CD4-positive, alpha-beta T cell treated with Interleukin-4 for 4 hours (primary cell): ENCODE results near the gene CCDC33.

Experiments used
- DNase-seq: peaks from one replicate; pipeline ENCODE4 v3.0.0-alpha.2; 2020

CCDC33 gene

GRCh38 chr15:74316141-74316540, 80.0 kb downstream of the CCDC33 start:
- DNase-seq = no peak

GRCh38 chr15:74317820-74318375, 81.8 kb downstream of the CCDC33 start:
- DNase-seq = no peak

GRCh38 chr15:74318376-74319137, 82.4 kb downstream of the CCDC33 start:
- no peak for DNase-seq

GRCh38 chr15:74319138-74319460, 83.0 kb downstream of the CCDC33 start:
- no peak for DNase-seq

- no peak for DNase-seq
Observed at GRCh38 chr15:74319596-74320351, 83.6 kb downstream of the CCDC33 start.

- no peak for DNase-seq
Observed at GRCh38 chr15:74320352-74321247, 84.5 kb downstream of the CCDC33 start.

GRCh38 chr15:74322558-74323180, 86.5 kb downstream of the CCDC33 start:
- peak; percentile 37 for DNase-seq

- no peak for DNase-seq
Observed at GRCh38 chr15:74324714-74325113, 88.6 kb downstream of the CCDC33 start.

GRCh38 chr15:74326746-74327145, 90.6 kb downstream of the CCDC33 start:
- no peak for DNase-seq

DNA sequence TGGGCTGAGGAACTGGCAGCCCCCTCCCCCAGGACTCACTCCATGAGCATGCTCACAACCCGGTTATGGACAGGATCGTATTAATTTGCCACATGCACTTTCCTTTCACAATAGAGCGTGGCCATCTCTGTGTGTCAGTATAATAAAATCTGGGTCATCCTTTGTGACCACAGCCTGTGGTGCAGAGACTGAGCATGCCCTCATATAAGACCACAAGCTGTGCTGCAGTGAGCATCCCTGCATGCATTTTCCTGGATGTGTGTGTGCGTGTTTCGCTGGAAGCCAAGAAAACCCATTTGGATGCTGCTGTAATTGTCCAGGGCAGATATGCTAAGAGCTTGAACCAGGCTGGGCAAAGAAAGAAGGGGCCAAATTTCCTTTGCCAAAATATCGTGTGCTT, 91.6 kb downstream of the CCDC33 start:
- DNase-seq = no peak

DNA sequence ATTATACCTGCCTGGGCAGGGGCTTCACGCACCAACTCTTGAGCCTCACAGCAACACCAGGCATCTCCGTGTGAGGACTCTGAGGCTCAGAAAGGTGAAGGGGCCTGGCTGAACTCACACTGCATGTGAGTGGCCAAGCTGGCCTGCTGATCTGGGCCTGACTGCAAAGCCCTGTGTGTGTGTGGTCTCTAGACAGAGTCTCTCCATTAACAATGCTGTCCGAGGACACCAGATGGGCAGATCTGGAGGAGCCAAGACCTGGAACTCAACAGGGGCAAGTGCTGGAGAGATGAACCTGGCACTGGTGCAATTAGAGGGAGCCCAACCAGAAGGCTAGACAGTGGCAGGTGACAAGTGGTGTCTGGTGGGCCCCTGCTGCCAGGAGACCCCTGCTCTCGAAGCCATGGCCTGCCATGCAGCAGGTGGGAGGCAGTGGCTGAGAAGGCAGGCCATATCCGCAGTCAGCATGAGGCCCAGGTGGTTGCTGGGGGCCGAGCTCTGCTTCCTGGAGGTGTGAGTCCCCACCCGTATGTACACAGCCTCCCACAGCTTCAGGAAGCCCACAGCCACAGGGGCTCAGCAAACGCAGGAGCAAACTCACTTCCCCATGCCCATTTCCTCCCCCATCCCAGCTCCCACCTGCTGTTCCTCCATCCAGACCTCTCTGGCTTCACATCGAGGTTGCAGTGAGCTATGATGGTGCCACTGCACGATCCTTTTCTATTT, 92.4 kb downstream of the CCDC33 start:
- no peak for DNase-seq

GRCh38 chr15:74330861-74331408, 94.8 kb downstream of the CCDC33 start:
- no peak for DNase-seq

DNA sequence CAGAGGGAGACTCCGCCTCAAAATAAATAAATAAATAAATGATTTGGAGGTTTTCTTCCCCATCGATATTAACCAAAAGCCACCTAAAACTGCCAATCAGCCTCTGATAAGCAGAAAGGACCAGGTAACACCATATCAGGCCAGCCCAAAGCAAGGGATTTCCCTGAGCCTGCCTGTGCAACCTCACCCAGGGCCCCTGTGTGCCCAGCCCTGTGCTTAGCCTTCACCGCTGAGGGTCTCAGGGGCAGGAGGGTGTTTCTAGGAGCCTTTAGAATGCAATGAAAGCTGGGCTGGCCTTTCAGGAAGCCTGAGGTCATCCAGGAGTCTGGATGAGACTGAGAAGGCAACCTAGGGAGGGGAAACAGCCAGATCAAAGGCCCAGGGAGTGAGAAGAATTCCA, 95.9 kb downstream of the CCDC33 start:
- DNase-seq = no peak

GRCh38 chr15:74332611-74333010, 96.5 kb downstream of the CCDC33 start:
- DNase-seq = no peak

- DNase-seq = no peak
Observed at GRCh38 chr15:74333093-74333492, 97.0 kb downstream of the CCDC33 start.

DNA sequence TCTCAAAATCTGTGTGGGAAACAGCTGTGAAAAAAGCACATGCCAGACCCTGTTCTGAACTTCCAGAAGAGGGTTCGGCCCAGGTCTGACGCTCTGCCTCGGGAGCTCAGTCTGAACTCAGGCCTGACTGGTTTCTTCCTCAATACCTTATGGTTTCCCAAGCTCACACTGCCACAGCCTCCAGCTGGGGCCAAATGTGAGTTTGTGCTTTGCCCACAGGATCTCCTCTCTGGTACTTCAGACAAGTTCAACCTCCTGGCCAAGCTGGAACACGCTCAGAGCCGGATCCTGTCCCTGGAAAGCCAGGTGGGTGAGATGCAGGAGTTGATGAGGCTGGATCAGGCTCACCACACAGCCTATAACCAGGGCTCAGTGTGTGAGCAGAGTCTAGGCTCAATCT, 97.5 kb downstream of the CCDC33 start:
- no peak for DNase-seq

DNA sequence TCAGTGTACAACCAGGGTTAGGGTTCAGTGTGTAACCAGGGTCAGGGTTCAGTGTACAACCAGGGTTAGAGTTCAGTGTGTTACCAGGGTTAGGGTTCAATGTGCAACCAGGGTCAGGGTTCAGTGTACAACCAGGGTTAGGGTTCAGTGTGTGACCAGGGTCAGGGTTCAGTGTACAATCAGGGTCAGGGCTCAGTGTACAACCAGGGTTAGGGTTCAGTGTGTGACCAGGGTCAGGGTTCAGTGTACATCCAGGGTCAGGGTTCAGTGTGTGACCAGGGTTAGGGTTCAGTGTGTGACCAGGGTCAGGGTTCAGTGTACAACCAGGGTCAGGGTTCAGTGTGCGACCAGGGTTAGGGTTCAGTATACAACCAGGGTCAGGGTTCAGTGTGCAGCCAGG, 98.0 kb downstream of the CCDC33 start:
- no peak for DNase-seq

GRCh38 chr15:74335396-74335795, 99.3 kb downstream of the CCDC33 start:
- DNase-seq = no peak

DNA sequence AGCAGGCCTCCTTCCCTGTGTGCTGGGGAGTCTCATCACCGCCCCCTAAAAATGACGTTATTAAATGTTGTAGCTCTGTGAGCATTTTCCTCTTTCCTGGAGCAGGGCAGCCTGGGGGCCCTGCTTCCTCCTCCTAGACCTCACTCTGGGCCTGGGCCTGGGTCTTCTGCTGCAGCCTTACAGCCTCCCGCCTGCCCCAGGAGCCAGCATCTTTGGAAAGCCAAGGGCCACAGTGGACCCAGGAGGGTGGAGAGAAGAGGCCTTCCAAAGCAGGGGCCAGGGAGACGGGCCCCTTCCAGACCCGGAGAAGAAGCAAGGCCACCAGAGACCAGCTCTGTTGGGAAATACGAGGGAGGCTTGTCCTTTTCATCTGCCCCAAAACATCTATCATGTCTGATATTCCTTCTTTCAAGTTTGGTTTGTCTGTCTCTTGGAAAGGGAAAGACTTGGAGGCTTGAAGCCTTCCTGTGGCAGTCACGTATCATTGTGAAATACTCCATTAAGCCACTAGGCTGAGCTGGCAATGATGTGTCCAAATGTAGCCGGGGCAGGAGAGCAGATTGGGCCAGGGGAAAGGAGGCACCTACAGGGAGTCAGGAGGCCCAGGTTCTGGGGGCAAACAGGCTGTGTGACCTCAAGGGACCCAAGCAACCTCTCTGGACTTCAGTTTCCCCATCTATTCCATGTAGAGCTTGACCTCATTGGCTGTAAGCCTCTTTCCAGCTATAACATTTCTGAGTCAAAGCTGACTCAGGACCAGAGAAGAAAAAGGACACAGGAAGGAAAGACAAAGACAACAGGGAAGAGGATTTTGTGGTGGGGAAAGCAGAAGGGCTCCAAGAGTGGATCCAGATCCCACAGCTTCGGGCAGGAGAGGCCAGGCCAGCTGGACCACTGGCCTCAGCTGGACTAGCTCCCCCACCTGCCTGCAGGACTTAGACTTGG, 100.2 kb downstream of the CCDC33 start:
- DNase-seq = no peak

GRCh38 chr15:74337146-74337545, 101.0 kb downstream of the CCDC33 start:
- DNase-seq = no peak
